H54 (cell line): ENCODE measurements around the gene PRDX5.
A peak's percentile ranks its signal among the peaks of the same experiment; 100 is the strongest.

Source experiments
- DNase-seq: peaks from one replicate; pipeline ENCODE4 v3.0.0; 2011; ENCODE audit warnings: low spot score, mixed read lengths; ENCODE audit not compliant: insufficient read length
- FAIRE-seq: peaks from 3 replicates; lab custom pipeline; 2011; peaks lifted over from hg19 to GRCh38; lab: Jason Lieb, UNC
- POLR2A ChIP-seq: IDR thresholded peaks from 2 replicates; pipeline ENCODE4 v1.6.1; 2011; ENCODE audit warnings: low read depth, mild to moderate bottlenecking, low read length

PRDX5 gene

DNA sequence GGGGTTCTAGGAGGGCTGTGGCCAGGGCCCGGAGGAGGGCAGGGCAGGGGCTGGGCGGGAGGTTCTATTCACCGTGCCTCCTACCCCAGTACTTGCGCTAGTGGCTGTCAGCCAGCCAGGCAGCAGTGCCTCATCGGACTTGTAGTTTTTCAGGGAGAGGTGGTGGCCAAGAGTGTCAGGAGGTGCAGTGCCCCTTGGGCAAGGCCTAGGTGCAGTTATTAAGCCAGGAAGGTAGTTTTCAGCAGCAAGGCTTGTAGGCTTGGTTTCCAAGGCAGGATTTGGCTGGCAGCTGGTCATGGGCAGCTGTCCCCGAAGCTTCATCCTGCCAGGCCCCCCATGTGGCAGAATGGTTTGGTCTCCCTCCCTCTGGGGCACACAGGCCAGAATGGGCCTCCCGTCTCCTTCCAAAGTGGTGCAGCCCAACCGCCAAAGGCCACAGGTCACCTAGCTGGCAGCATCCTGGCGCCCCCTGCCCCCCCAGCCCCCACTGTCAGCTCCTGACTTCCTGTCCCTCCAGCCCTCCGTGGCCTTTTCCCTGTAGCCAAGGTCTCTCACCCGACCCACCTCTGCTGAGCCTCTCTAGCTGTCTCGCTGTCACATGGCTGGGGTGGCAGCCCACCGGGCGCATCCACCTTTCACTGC, 30.6 kb downstream of the PRDX5 start:
- DNase-seq (no peak), FAIRE-seq (no peak)
- TF ChIP-seq POLR2A, result no peak

- TF ChIP-seq POLR2A, result no peak
- FAIRE-seq (no peak), DNase-seq (no peak)
These were observed 31.1 kb downstream of the PRDX5 start for GRCh38 chr11:64349025-64349387.

DNA sequence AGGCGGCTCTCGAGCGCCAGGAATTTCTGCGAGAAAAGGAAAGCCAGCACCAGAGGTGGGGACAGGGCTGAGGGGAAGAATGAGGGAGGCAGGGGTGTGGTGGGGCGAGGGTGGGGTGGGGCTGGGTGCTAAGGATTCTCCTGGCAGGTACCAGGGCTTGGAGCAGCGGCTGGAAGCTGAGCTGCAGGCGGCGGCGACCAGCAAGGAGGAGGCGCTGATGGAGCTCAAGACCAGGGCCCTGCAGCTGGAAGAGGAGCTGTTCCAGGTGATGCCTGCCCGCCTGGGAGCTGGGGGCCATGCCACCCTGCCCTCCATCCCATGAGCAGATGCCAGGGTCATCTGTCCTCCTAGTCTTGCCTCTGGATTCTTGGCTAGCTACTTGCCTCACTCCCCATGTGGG, 31.5 kb downstream of the PRDX5 start:
- no peak for FAIRE-seq
- no peak for TF ChIP-seq POLR2A

GRCh38 chr11:64351136-64351631, 33.3 kb downstream of the PRDX5 start:
- no peak for TF ChIP-seq POLR2A
- DNase-seq (no peak), FAIRE-seq (no peak)

More for the DNA sequence above, 31.5 kb downstream of the PRDX5 start:
- no peak for DNase-seq

- DNase-seq (no peak), FAIRE-seq (no peak)
- TF ChIP-seq POLR2A, result no peak
These were observed 34.4 kb downstream of the PRDX5 start for GRCh38 chr11:64352099-64352994.

DNA sequence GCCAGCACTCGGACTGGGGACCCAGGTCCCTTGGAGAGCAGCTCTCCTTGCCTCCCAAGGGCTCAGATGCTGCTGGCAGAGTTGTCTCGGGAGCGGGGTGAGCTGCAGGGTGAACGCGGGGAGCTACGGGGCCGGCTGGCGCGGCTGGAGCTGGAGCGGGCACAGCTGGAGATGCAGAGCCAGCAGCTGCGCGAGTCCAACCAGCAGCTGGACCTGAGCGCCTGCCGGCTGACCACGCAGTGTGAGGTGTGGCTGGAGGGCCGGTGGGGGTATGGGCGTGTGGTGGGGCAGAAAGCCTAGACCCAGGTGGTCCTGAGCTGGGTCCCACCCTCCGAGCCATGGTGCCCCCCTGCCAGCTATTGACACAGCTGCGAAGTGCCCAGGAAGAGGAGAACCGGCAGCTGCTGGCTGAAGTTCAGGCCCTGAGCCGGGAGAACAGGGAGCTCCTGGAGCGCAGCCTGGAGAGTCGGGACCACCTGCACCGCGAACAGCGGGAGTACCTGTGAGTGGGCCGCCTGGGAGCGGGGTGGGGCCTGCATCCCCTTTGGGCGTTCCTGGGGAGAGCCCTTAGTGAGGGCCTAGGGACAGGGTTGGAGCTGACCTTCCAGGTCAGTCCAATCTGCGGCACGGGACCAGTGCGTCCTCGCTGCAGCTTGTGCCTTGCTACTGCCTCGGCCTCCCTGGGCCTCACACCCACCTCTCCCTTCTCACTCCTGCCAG, 35.2 kb downstream of the PRDX5 start:
- no peak for TF ChIP-seq POLR2A
- FAIRE-seq (no peak), DNase-seq (no peak)

GRCh38 chr11:64353715-64354506, 36.0 kb downstream of the PRDX5 start:
- DNase-seq (no peak), FAIRE-seq (no peak)
- no peak for TF ChIP-seq POLR2A

DNA sequence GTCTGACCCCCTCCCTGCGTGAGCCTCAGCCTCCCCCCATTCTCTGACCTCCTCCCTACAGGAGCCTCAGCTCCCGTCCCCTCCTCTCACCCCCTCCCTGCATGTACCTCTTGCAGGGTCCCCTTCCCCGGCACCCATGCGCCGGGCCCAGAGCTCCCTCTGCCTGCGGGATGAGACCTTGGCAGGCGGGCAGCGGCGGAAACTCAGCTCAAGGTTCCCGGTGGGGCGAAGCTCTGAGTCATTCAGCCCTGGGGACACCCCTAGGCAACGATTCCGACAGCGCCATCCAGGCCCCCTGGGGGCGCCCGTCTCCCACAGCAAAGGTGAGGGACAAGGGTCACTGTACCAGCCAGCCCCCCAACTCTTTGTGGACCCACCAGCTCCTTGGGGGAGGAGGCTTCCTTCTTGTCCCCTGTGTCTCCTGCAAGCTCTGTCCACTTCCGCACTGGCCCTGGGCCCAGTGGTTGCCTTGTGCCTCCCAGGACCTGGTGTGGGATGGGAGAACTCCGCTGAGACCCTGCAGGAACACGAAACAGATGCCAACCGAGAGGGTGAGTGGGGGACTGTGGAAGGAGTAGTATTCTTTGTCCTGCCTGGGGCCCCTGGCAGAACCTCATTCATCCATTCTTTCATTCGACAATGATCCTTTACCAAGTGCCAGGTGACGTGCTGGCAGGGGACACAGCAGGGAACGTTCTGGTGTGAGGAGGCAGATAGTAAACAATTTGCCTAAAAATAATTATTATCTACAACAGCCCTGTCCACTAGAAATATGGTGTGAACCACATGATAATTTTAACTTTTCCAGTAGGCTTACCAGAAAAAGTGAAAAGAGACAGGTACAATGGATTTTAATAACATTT, 37.4 kb downstream of the PRDX5 start:
- DNase-seq (peak; percentile 94), FAIRE-seq (no peak)
- TF ChIP-seq POLR2A, result no peak

DNA sequence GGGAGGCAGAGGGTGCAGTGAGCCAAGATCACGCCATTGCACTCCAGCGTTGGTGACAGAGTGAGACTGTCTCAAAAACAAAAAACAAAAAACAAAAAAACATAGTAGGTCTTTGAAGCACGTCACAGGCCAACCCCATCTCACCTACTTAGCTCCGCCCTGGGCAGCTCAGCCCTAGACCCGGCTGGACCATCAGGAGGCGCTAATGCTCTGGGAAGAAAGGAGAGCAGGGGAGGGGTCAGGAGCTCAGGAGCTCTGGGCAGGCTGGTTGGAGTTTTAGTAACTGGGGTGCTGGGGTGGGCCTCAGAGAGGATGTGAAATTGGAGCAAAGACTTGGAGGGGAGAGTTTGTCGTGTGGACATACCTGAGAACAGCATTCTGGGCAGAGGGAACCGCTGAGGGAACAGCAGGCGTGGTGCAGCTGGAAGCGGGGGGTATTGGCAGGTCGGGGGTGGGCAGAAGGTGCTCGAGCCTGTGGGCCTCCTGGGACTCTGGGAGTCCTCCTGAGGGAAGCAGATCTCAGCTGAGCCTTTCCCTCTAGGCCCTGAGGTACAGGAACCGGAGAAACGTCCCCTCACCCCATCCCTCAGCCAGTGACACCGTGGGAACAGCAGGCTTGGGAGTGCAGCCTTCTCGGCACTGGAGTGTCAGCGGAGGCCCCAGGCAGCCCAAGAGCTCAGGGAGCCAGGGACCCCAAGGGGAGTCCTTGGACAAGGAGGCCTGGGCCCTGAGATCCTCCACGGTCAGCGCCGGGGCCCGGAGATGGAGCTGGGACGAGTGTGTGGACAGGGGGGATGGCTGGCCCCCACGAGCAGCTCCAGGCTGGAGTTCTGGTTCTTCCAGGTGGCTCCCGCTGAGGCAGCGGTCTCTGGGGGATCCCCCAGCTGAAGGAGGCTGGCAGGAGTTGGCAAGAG, 38.8 kb downstream of the PRDX5 start:
- FAIRE-seq (no peak), DNase-seq (peak; percentile 85)
- no peak for TF ChIP-seq POLR2A

DNA sequence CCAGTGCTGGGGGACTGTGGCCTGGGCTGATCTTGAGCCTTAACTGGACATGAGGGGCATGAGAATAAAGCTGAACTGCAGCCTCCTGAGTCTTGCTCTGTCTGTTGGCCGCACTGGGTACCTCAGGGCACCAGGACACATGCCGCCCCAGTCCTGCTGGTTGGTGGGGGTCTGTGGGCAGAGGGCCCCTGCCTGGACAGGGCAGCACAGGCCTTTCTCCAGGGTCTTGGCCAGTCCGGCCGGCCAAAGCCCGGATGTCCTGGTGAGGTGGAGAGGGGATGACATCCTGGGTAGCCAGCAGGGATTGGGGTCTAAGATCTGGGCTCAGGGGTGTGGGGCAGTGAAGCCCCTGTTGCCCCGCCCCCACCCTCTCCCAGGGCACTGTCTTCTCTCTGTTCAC, 39.5 kb downstream of the PRDX5 start:
- no peak for DNase-seq
- FAIRE-seq, result no peak
- no peak for TF ChIP-seq POLR2A

DNA sequence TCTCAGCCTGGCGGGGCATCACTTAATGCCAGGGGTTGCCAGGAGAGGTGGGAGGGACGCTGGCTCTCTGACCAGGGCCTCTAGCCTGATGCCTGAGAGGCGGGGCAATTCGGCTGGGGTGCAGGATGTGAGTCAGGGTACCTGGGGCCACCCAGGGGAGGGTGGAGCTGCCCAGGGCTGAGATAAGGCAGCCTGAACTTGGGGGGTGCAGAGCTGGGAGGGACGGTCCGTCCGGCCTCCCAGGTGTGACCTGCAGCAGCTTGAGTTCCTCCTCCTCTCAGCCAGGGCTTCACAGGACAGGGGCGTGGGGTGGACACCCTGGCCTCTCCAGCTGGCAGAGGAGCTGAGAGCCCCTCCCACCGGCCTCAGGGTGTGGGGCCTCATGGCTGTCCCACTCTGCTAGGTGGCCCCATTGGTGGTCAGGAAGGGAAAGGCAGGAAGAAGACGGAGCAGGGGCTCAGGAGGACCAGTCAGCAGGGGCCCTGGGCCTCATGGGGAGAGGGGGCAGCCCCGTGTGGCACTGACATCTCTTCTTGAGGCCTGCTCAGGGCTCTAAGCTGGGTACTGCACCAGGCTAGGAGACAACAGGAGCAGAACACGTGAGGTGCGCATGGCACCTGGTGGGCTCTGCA, 40.1 kb downstream of the PRDX5 start:
- peak; percentile 95 for DNase-seq
- no peak for FAIRE-seq
- peak; percentile 59 for TF ChIP-seq POLR2A
